Erythroblast (primary cell): ENCODE results near the gene FBXO11.
"Not testable (repeated sequence)": the region's sequence is repeated elsewhere in the genome, so short reads cannot be mapped to it uniquely, and the experiment has no call there.

Source experiments
- DNase-seq, 2 experiments: peaks; one replicate each; lab custom pipeline; 2025; lab: John Stamatoyannopoulos, UW
- GATA1 ChIP-seq: IDR thresholded peaks from 2 replicates; pipeline ENCODE4 v1.6.1; 2011; ENCODE audit warnings: low read depth, mild to moderate bottlenecking, control low read depth, low read length, moderate library complexity
- POLR2A ChIP-seq: IDR thresholded peaks from 2 replicates; pipeline ENCODE4 v1.6.1; 2011; ENCODE audit warnings: mild to moderate bottlenecking, low read length

FBXO11 gene

GRCh38 chr2:47906157-47907038, at the start of gene FBXO11:
Gene FBXO11, minus strand, starts transcription at chr2:47906498. Its CDS starts 778 bp downstream, at chr2:47905720.
- TF ChIP-seq GATA1 (no peak), POLR2A (peak; percentile 74)
- DNase-seq = peak; percentile 97

DNA sequence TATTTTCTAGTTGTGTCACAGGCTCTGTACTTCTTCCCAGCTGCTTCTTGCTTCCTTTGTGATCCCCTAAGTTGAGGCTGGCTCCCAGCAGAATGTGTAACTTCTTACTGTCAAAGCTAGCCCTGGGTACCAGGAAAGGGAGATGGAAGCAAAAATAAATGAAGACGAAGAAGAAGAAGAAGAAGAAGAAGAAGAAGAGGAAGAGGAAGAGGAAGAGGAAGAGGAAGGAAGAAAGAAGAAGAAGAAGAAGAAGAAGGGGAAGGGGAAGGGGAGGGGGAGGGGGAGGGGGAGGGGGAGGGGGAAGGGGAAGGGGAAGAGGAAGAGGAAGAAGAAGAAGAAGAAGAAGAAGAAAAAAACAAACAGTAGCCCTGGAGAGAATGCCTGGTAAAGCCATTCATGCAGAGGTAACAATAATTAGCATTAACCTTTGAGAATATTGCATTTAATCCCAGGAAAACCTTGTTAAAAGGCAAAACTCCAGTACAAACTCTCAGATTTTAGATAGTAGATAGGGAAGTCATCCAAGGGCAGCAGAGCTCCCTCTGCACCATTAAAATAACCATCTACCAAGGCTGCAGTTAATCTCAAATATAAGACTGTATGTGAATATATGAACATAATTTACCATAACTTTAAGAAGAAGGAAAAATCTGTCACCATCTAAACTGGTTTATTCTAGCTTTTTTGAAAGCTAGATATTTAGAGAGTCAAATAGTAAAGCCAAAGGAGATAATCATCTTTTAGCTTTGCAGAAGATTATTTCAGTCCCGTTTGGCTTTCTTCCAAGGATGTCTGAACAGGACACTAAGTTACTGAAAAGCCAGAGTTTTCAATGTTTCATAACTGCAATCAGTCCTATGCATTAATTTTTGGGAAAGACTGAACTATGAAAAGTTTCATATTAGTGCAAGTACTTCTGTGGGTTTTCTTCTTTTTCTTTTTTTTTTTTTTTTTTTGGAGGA, 44.3 kb upstream of the FBXO11 start:
- no peak for TF ChIP-seq POLR2A
- no peak for TF ChIP-seq GATA1
- DNase-seq = peak in 1 of 2 experiments; percentile 3

GRCh38 chr2:47946593-47946992, 40.3 kb upstream of the FBXO11 start:
- DNase-seq = no peak
- no peak for TF ChIP-seq POLR2A
- no peak for TF ChIP-seq GATA1

DNA sequence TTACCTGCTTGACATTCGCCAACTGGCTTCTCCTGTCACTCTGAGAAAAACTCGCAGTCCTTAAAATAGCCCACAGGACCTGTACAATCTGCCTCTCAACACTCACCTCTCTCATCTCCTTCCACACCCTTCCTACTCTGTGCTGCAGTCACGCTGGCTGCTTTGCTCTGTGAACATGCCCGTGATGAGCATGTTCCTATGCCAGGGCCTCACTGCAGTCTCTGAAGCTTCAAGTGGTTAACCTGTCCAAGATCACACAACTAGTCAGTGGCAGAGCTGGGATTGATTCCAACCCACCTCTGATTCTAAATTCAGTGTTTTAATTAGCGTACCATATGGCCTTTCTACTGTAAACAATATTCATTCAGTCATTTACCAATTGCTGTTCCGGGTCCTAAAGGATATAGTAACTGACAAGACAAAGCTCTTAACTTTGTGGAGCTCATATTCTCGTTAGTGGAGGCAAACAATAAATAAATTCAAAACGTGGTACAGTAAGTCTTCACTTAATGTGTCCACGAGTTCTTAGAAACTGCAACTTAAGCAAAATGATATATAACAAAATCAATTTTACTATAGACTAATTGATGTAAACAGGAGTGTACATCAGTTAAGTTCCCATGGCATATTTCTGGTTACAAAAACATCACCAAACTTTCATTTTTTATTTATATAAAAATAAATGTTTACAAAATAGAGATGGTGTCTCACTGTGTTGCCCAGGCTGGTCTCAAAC, 38.9 kb upstream of the FBXO11 start:
- DNase-seq = no peak
- TF ChIP-seq GATA1 (no peak), POLR2A (no peak)

- DNase-seq = no peak
Observed at GRCh38 chr2:47941936-47942335, 35.6 kb upstream of the FBXO11 start.

DNA sequence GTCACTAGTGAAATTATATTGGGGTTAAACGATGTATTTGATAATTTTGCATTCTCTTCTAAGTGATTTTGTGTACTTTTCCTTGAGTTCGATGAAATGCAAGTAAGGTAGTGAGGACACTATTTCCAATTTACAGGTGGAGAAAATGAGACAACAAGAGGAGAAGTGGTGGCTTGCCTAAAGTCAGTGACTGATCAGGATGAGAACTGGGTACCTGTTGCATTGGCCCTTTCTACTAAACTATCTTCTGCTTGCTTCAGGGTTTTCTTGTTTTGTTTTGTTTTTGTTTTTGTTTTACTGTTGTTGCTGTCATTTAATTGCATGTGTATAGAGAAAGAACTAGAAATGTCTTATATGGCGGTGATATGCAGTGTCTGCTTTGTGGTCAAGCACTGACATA, 31.4 kb upstream of the FBXO11 start:
- DNase-seq = no peak
- TF ChIP-seq GATA1 (no peak), POLR2A (no peak)

More at GRCh38 chr2:47941936-47942335, 35.6 kb upstream of the FBXO11 start:
- no peak for TF ChIP-seq POLR2A
- no peak for TF ChIP-seq GATA1

GRCh38 chr2:47935071-47935470, 28.8 kb upstream of the FBXO11 start:
- no peak for DNase-seq
- no peak for TF ChIP-seq GATA1
- TF ChIP-seq POLR2A = no peak

DNA sequence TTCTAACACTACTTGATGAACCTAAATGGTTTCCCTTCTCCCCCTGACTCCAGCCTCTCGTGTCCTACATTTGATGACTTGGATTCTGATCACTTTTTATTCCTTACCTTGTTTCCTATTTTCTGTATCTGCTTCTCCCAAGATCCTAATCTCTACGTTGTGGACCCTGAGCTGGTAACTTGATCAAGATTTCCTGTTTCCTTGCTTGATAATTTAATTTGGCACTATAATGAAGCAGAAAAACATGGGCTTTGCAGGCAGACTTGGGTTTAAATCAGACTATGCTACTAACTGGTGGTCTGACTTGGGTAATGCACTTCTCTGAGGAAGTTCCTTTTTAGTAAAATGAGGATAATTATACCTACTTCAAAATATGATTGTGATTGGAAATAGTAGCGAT, 11.7 kb upstream of the FBXO11 start:
- no peak for DNase-seq
- TF ChIP-seq GATA1 (no peak), POLR2A (no peak)

- no peak for DNase-seq
- TF ChIP-seq POLR2A (no peak), GATA1 (no peak)
Observed at GRCh38 chr2:47917276-47917961, 11.1 kb upstream of the FBXO11 start.

DNA sequence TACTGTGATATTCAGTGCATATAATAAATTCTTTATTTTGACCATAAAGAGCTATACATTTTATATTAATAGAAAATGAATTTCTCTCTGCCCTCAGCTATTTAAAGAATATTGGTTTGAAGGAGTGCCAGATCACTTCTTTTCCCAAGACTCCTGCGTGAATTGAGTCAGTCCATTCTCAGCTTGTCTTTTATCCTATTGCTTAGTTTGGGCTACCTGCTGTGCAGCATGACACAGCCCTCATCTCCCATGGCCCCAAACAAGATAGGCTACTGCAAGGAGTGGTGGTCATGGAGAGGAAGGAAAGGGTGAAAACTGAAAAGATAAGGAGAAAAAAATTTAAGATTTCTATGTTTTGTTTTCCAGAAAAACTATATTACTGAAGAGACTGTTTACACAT, 10.1 kb upstream of the FBXO11 start:
- TF ChIP-seq POLR2A (no peak), GATA1 (no peak)
- DNase-seq = no peak

GRCh38 chr2:47910662-47911061, 4.4 kb upstream of the FBXO11 start:
- not testable (repeated sequence) for DNase-seq

GRCh38 chr2:47908682-47909081, 2.4 kb upstream of the FBXO11 start:
- no peak for DNase-seq

More at GRCh38 chr2:47908682-47909081, 2.4 kb upstream of the FBXO11 start:
- TF ChIP-seq GATA1 (no peak), POLR2A (no peak)
